ENCODE measurements around the gene ABCB6.

GRCh38 chr2:219207884-219208740 lies 10.6 kb downstream of the ABCB6 start:
- TF ChIP-seq EZH2 (IDR thresholded peaks at IDR 0.05; ENCODE audit: low read length, missing control alignments) = no peak
- TF ChIP-seq CTCF (conservative IDR thresholded peaks at IDR 0.05 in 1 of 2, IDR thresholded peaks at IDR 0.05 in 1 of 2; ENCODE audit: low read depth in 1 of 2, low read length in 2 of 2) = no peak

All from fibroblast of lung (primary cell).